GM21529 (cell line): Measurements from ENCODE around the gene OPALIN.

ENCODE experiments used
- ATAC-seq: cut with Tn5 transposase; IDR thresholded peaks from one replicate; pipeline ENCODE4 v1.9.1; 2021; ENCODE audit not compliant: unreplicated experiment

OPALIN gene

DNA sequence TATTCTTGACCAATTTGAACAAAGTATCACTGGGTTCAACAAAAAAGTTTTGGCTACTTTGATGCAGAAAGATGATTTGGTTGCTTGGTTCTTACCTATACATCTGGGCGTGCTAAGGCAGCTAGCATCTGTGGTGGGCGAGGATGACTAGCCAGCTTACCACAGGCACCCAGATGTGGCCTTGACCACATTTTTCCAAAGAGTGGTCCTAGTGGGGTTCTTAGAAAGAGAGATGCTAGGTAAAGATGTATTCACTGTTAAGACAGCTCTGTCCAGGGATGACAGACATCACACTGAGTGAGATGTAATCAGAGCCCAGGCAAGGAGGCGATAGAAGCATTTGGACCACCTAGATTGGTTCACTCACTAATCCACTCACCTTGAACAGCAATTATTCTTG lies 53.8 kb downstream of the OPALIN start:
- ATAC-seq: no peak

DNA sequence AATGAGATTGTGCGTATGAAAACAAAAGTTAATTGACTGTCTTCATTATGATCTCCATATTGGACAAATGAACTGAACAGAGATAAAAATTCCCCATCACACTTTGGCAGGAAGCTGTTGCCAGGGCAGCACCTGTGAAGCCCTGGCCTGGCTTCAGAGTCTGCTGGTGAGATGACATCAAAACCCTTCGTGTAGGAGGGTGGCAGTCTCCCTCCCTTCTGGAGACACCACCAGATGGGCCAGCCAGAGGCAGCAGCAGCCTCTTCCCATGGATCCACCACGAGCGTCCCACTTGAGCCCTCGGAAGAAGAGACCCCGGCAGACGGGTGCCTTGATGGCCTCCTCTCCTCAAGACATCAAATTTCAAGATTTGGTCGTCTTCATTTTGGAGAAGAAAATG lies 54.6 kb downstream of the OPALIN start, which contains the start of gene DNTT:
TSS of gene DNTT (plus strand) at position 205 of the 400 bp plus-strand sequence. CDS start at position 269, 64 bp downstream.
- ATAC-seq: no peak

DNA sequence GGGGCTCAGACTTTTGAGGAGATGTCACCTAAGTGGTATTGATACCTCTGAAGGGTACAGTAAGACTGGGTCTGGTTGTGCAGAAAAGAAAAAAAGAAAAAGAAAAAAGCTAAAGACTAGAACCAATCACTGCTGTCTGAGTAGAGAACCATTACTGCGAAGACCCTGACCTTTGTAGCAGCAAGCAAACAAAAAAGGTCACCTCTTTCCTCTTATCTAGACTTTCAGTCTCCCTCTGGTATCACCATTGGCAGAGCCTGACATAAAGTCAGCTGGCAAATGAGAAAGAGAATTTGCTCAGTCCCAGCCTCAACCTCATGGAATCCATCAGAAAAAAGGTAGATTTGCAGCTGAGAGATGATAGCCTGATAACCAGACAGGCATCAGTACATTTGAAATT lies 57.2 kb downstream of the OPALIN start:
- ATAC-seq: no peak

DNA sequence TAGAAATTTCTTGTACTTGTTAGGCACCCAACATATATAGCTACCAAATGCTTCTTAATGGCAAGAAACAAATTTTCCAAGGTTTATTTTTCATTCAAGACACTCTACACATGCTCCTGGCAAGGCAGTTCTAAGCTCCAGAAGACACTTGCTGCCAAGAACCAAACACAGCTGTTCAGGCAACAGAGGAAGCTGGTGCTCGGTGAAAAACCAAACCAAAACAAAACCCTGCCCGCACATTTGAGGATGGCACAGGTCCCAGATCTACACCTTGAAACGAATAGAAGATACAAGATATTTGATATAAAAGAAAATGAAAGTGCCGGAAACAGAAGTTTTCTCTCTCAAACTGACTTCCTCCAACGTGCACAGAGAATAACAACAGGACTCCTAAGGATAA lies 59.4 kb downstream of the OPALIN start:
- ATAC-seq: no peak

DNA sequence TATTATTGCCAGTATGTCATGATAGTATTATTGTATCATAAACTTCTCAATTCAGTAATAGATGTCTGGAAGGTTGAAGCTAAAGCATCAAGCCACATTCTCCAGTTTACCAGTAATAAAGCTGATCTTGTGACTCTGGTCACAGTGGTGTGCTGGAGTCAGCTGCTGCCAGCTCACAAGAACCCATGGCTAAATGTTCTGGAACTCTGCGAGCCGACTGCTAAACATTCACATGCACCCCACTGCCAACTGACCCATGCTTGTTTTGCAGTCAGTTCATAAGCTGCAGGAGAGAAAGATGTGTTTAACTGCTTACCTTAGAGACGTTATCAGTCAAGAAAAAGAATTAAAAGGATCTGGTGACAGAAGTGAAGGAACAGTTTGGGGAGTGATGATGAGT lies 60.4 kb downstream of the OPALIN start:
- ATAC-seq: no peak

DNA sequence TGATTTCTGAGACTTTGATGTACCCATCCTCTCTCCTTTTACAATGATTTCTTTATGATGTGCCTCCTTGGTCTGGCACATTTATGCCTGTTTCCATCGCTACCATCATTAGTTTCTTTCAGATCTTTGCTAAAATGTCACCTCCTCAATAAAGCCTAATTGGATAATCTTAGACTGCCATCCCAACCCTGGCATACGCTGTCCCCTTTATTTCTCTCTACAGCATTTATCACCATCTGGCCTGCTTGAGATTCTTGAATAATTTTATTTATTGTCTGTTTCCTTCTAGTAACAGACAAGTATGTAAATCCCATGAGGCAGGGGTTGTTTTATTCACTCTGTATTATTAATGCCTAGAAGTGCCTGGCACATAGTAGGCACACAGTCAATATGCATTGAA lies 61.3 kb downstream of the OPALIN start:
- no peak for ATAC-seq

DNA sequence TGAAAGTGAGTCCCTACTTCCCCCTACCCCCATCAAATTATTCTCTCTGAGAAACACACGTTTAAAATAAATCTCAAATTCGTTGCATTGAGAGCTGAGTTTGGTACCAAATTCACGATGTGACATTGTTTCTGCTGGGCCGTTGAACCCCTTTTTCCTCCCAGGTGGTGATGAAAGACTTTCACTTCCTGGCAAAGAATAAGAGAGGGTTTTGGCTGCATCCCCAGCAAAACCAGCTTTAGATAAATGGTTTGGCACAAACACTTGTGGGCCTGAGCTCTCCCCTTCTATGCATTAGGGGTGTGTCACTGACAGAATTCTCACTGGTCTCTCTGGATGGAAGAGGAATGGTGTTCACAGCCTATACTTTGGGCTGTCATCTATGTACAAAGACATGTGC lies 63.3 kb downstream of the OPALIN start:
- no peak for ATAC-seq
